HG02852 (cell line): ENCODE data around the gene HAGH.

ENCODE experiments used
- ATAC-seq: cut with Tn5 transposase; IDR thresholded peaks from one replicate; pipeline ENCODE4 v1.9.1; 2021; ENCODE audit warnings: mild to moderate bottlenecking, moderate library complexity; ENCODE audit not compliant: unreplicated experiment

Gene HAGH

DNA sequence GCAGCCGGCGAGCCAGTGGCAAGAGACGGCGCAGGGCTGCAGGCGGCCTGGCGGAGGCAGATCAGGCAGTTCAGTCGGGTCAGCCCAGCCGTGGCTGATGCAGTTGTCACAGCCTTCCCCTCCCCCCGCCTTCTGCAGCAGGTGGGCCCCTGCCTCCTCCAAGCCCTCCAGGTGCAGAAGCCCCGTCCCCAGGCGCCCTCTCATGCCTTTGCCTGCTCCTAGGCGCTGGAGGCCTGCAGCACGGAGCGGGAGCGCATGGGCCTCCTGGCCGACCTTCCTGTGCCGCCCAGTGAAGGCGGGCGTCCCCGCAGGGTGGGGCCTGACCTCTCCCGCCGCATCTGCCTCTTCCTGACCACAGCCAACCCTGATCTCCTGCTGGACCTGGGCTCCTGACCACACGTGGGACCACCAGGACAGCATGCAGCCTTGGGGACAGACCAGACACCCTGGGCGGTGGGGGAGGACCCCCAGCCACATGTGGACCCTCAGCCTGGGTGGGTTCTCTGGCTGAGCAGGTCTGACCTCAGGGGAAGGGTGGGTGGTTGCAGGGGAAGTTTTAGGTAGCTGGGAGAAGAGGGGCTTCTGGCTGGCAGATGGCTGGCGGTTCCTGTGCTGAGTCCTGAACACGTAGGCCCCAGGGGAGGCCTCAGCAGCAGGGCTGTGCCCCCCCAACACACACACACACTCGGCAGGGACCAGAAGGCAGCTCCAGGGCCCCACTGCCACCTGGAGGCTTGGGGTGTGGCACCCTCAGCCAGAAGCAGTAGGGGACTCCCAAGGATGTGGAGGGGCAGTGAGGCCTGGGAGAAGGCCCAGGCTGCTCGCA, 50.6 kb downstream of the HAGH start:
- ATAC-seq = no peak

DNA sequence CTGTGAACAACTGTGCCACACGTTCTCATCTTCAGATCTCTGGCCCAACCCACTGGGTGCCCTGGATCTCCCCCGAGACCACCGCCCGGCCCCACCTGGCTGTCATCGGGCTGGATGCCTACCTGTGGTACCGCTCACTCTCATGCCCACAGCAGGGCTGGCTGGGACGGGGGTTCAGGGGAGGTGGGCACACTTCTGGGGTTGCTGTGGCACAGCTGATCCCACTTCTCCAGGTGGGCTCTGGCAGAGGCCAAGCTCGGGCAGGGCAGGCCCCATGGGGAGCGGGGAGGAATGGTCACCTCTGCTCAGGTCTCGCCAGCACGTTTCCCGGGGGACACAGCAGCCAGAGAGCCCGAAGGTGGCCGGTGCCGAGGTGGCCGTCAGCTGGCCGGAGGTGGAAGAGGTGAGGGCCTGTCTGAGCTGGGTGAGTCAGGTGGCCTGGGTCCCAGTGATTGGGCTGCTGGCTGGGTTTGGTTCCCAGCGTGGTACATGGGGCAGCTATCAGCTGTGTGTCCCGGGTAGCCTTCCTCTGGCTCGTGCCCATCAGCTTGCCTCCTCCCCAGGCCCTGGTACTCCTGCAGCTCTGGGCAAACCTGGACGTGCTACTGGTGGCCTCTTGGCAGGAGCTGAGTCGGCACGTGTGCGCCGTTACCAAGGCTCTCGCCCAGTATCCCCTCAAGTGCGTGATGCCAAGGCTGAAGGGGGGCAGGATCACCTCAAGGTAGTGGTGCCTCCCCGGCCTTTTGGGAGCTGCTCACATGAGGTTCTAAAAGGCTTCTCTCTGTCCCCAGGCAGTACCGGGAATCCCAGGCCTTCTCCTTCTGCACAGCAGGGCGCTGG, 51.4 kb downstream of the HAGH start:
- ATAC-seq = no peak

DNA sequence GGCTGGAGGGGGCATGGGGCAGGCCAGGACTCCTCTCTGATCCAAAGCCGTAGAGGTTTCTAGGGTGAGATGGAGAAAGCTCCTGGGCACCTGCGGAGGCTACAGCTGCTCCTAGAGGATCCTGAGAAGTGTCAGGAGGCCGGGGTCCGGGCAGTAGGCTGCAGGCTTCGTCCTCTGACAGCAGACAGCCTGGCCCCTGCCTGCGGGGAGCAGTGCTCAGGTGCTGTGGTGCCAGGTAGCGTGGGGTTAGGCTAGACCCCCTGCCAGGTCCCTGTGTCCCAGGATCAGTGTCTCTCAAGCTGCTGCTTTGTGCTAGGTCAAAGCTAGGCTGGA, 52.2 kb downstream of the HAGH start:
- ATAC-seq = no peak

DNA sequence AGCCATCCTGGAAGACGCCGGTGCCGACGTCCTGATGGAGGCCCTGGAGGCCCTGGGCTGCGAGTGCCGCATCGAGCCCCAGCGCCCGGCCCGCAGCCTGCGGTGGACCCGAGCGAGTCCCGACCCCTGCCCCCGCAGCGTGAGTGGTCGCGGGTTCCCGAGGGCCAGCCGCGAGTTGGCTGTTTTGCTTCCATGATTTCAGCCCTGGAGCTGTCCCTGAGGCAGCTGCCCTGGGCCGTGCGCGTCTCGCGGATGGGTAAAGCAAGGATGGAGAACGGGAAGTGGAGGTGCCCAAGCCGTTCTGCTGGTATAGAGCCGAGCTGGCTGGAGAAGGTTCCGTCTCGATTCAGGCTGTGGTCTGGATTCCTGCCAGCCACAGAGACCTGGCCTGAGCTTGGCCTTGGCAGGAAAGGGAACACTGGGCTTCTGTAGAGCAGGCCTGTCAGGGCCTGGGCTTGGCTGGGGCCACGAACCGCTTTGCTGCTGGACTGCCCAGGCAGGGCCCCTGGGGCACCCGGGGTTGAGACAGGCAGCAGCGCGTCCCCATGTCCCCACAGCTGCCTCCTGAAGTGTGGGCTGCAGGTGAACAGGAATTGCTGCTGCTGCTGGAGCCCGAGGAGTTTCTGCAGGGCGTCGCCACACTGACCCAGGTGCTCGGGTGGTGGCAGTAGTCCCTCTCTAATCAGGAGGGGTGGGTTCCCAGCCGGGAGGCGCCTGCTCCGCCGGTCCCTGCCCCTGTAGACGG, 52.8 kb downstream of the HAGH start:
- ATAC-seq = no peak

DNA sequence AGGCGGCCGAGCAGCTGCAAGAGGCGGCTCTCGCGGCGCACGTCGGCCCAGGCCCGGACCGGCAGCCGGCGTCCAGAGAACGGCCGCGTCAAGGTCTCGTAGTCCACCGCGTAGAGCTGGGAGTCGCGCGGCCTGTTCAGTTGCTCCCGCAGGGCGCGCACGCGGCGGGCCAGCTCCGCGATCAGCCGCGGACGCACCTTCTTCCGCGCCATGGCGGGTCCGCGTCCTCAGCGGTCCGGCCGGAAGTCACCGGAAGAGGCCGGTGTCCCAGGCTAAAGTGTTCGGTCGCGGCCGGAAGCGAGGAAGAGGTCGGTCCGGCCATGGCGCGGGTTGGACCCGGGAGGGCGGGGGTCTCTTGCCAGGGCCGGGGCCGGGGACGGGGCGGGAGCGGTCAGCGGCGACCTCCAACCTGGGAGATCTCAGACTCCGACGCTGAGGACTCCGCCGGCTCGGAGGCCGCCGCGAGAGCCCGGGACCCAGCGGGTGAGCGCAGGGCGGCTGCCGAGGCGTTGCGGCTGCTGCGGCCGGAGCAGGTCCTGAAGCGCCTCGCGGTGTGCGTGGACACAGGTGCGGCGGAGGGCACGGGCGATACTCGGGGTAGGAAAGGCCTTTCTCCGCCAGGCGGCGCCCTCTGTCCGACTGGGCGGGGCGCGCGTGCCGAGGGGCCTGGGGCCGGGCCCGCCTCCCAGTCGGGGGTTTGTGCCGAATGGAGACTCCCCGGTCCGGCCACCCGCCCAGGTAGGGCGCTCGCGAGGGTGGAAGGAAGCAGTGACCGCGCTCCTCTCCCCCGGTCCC, 53.5 kb downstream of the HAGH start, which contains the start of gene MRPS34:
Gene MRPS34, minus strand, starts transcription at position 227 of the 795 bp plus-strand sequence. Its CDS starts 15 bp downstream, at position 212.
- ATAC-seq = peak; percentile 43

DNA sequence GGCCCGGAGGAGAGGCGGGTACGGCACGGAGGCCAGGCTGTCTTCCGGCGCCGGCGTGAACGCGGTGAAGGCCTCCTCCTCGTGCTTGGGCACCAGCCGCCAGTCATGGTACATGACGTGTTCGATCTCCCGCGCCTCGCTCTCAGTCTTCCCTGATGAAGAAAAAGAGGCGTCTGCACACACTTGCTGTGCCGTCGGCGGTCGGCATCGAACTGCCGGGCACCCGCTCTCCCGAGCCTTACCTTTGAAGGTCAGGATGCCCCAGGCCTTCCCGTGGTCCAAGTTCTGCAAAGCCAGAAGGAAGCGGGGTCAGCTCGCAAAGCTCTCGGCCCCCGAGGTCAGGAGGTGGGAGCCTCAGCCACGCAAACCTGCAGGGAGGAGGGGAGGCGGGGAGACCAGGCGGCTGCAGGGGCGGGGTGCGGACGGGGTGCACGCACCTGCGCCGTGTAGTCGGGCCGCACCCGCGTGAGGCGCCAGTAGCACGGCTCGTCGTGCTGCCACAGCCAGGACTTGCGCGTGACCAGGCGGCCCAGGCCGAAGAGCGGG, 54.2 kb downstream of the HAGH start, which contains the start of gene EME2:
Gene EME2, plus strand, starts transcription at position 449 of the 546 bp plus-strand sequence. CDS start 418 bp downstream, outside the sequence.
- peak; percentile 6 for ATAC-seq

DNA sequence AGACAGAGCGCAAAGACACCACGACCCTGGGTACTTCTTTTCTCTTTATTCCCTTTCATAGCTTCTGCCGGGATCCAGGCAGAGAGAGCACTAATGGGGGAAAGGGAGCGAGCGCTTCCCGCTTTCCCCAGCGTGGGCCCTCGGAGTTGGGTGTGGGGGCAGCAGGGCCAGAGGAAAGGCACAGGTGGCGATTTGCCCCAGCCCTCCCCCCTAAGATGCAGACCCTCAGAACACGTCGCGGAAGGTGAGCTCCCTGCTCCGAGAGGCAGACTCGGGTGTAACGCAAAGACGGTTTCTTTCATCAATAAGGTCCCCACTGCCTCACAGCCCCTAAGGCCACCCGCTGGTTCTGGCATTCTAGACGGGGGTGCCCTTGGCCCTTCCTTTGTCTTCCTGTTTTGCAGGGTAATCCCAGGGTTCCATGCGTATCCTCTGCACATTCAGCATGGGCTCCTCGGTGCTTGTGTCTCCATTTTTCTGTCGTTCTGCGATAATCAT, 54.7 kb downstream of the HAGH start:
- ATAC-seq = no peak

DNA sequence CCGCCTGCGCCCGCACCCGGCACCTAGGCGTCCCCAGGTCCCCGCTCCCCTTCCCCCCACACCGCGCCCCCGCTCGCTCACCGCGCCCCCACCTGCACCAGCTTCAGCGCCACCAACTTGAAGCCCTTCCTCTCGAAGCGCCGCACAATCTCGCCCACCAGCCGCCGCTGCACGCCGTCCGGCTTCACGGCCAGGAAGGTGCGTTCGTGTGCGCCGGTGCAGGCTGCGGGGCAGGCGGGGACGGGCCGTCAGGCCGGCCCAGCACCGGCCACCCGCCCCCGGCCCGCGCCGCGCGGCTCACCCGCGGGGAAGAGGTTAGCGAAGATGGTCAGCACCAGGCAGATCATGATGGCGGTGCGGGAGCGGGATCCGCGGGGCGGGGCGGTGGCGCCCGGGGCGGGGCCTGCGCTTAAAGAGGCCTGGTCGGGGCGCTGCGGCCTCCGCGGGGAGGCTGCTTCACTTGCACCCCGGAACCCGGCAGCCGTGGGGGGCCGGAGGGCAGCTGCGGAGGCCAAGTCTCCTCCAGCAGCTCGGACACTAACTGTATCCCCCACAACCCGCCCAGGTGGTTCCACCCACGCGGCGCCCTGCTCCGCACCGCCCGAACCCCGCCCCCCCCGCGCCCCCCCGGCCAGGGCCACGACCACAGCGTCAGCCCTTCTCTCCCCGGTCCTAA, 55.3 kb downstream of the HAGH start, which contains the start of gene NME3:
Gene NME3, minus strand, starts transcription at position 356 of the 676 bp plus-strand sequence. Its CDS starts 9 bp downstream, at position 347.
- no peak for ATAC-seq

DNA sequence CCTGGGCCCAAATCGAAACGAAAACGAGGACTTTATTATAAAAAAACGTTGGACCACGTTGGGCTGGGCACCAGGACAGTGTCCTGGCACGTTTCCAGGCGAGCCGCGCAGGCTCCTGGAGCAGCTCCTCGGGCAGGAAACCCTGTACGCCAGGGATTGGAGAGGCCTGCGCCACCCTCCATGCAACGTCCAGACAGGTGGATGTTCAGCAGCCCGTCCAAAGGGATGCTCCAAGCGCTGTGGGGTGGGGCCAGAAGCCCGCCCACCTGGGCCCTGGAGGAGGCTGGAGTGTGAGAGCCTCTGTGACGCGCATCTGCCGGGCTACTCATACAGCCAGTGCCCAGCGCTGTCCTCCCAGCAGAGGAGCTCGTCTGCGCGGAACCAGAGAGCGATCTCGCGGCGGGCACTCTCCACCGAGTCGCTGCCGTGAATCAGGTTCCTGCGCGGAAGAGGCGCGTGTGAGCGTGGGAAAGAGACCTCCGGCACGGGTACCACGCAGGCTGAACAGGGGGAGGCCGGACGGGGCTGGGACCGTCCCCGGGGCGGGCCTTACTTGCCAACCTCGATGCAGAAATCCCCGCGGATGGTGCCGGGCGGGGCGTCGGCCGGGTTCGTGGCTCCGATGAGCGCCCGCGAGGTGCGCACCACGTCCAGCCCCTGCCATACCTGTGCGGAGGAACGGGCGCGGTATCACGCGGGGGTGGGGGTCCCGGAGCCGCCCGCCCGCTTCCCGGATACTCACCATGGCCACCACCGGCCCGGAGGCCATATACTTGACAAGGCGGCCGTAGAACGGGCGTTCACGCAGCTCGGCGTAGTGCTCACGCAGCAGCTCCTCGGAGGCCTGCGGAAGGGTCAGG, 56.1 kb downstream of the HAGH start:
- ATAC-seq = no peak

DNA sequence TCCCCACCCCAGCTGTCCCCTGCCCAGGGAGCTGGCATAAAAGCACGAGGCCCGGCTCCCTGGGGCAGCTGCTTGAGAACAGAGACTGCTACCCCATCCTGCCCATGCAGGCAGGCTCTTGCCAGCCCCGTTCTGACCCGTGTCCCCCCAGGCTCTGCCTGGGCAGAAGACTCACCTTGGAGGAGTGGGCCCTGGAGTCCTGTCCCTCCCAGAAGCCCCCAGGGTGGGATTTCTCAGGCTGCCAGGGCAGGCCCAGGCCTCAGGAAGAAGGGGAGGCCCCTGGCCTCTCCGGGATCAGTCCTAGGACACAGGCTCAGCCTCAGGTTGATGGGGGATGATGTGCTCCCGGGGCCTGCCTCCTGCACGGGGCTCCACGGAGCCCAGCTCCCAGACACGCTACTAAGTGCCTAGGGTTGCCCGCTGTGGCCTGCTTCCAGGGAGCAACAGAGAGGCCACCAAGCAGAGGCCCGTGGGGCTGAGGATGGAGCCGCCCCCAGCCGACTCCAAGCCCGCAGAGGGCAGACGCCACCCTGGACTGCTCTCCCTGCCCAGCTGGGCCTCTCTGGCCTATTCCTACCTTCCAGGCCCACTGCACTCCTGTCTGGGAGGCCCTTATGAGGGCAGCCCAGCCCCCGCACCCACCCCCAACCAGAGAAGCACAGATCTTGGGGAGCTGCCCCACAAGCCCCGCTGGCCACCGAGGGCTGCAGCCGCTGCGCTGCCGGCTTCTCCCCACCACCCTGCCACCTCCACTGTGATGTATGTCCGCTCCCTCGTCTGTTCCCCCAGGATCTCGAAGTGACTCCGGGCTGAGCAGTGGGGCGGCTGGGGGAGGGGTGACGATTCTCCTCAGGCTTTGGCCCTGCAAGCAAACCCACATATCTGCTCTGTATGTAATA, 57.0 kb downstream of the HAGH start:
- no peak for ATAC-seq

DNA sequence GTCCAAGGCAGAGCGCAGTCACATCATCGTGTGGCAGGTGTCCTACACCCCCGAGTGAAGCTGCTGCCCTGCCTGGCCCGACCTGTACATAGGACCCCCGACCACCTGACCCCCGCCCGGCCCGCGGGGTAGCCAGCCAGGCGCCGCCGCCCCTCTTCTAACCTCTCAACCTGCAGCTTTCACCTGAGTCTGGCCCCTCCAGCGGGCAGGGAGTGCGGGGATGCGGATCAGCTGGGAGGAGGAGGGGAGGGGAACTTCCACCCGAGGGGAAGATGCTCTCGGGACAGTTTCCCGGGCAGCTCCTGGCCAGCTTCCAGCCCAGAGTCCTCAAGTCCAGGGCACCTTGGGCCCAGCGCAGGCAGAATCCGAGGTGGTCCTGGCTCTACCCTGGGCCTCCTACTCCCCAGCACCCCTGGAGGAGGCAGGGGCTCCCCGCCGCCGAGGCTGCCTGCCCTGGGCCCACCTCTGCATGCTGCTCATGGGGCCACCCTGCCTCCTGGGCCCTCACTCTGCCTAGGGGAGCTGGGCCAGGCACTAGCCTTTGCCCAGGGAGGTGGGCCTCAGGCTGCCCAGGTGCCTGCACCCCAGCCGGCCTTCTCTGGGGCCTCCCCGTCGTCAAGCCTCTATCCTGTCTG, 57.7 kb downstream of the HAGH start:
- ATAC-seq = no peak

DNA sequence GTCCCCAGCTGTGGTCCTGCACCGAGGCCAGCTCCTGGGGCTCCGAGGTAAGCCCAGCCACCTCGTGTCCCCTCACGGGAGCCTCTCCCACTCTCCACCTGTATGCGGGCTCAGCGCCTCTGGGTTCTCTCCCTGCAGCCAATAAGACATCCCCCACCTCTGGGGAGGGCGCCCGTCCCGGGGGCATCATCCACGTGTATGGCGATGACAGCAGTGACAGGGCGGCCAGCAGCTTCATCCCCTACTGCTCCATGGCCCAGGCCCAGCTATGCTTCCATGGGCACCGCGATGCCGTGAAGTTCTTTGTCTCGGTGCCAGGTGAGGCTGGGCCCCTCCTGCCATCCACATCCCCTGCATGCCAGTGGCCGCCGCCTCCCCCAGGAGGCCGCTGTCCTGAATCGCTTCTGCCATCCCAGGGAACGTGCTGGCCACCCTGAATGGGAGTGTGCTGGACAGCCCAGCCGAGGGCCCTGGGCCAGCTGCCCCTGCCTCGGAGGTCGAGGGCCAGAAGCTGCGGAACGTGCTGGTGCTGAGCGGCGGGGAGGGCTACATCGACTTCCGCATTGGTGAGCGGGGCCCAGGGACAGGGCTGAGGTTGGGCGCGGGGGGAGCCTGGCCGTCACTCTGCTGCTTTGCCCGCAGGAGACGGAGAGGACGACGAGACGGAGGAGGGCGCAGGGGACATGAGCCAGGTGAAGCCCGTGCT, 58.4 kb downstream of the HAGH start:
- no peak for ATAC-seq

DNA sequence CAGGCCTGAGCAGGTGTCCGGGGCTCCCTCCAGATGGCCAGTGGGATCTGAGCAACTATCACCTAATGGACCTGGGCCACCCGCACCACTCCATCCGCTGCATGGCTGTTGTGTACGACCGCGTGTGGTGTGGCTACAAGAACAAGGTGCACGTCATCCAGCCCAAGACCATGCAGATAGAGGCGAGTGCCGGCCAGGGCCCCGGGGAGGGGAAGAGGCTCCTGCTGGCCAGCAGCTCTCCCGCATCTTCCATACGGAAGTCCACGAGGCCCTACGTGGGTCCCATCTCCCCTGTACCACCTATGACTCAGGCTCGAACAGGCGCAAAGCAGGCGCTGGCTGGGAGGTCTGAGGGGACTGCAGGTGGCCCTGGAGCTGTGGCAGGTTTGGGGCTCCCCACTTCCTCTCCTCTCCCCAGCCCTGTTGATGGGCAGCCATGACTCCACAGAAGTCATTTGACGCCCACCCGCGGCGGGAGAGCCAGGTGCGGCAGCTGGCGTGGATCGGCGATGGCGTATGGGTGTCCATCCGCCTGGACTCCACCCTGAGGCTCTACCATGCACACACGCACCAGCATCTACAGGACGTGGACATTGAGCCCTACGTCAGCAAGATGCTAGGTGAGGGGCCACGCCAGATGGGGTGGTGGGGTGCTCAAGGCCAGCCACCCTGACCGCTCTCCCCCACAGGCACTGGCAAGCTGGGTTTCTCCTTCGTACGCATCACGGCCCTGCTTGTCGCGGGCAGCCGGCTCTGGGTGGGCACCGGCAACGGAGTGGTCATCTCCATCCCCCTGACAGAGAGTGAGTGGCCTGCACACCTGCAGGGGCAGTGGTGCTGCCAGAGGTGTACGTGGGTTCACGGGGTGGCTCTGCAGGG, 59.3 kb downstream of the HAGH start:
- no peak for ATAC-seq

DNA sequence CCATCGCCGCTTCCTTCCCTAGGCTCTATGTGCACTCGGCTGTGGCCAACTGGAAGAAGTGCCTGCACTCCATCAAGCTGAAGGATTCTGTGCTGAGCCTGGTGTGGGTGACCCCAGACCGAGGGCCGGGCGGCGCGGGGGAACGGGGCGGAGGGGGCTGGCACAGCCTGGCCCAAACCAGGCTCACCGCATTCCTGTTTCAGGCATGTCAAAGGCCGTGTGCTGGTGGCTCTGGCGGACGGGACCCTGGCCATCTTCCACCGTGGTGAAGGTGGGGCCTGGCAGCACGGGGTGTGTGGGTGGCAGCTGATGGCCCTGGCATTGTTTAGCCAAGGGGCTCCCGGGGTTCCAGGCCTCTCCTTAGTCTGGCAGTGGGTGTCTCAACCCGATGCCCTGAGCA, 59.9 kb downstream of the HAGH start:
- no peak for ATAC-seq

DNA sequence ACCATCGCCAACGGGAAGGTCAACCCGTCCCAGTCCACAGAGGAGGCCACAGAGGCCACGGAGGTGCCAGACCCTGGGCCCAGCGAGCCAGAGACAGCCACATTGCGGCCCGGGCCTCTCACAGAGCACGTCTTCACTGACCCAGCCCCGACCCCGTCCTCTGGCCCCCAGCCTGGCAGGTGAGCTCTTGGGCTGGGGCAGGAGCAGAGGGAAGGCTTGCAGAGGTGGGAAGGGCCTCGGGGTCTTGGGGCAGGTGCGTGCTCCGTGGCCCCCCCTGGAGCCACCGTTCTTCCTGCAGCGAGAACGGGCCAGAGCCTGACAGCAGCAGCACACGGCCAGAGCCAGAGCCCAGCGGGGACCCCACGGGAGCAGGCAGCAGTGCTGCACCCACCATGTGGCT, 60.4 kb downstream of the HAGH start:
- ATAC-seq = no peak
